Brain microvascular endothelial cell (primary cell): ENCODE measurements around the gene NOSIP.

Experiments
- DNase-seq: peaks from one replicate; pipeline ENCODE4 v3.0.0-alpha.2; 2020
- H3K27ac ChIP-seq: fragments of 250-450 bp; sonication (Bioruptor Pico); 2 replicates; pipeline ENCODE4 v1.5.1; 2020; ENCODE audit warnings: mild to moderate bottlenecking, moderate library complexity
- H3K27me3 ChIP-seq: fragments of 250-450 bp; sonication (Bioruptor Pico); replicated peaks from 2 replicates; pipeline ENCODE4 v1.5.1; 2020; ENCODE audit warnings: mild to moderate bottlenecking
- H3K36me3 ChIP-seq: fragments of 250-450 bp; sonication (Bioruptor Pico); replicated peaks from 2 replicates; pipeline ENCODE4 v1.5.1; 2020; ENCODE audit warnings: mild to moderate bottlenecking
- H3K4me3 ChIP-seq: 2 replicates; pipeline ENCODE4 v1.5.1; 2011; ENCODE audit warnings: low read depth, mild to moderate bottlenecking, control low read depth, low read length, moderate library complexity
- in situ Hi-C: cut with HindIII; loops from 2 replicates; pipeline ENCODE4 v1.10.0; 2017; ENCODE audit warnings: low sequenced_read_pairs, low pct_ligation_motif_present
- TF ChIP-seq, protein P1 (sequence below): IDR thresholded peaks from 2 replicates; pipeline ENCODE4 v1.5.1; 2011; ENCODE audit warnings: low read depth, mild to moderate bottlenecking, moderate library complexity, low read length, control low read depth, inconsistent platforms; ENCODE audit errors: missing control alignments

NOSIP gene

DNA sequence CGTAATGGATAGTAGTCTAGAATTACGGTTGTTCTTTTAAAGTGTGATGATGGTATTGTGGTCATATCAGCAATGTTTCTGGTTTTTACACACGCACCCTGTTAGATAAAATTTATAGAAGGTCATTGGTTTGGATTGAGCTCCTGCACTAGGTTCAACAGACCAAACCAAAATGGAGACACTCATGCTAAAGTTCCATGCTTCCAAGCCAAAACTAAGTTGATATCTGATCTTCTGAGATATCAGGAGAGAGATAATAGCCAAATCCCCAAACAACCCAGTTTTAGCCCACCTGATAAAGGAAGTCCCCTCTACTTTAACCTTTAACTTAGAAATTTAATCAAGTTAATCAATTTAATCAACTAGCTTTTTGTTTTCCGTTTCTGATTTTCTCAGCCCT is 1.2 kb downstream of the NOSIP start:
- Histone ChIP-seq H3K36me3 (peaks cover 17% of the 10 kb centered on the region), H3K27me3 (no peaks in the 10 kb centered on the region), H3K27ac (no peak overlapping the region), H3K4me3 (peak overlapping the region; percentile 91)
- DNase-seq: no peak
- in situ Hi-C loops: no loop called here
- TF ChIP-seq, protein P1, sequence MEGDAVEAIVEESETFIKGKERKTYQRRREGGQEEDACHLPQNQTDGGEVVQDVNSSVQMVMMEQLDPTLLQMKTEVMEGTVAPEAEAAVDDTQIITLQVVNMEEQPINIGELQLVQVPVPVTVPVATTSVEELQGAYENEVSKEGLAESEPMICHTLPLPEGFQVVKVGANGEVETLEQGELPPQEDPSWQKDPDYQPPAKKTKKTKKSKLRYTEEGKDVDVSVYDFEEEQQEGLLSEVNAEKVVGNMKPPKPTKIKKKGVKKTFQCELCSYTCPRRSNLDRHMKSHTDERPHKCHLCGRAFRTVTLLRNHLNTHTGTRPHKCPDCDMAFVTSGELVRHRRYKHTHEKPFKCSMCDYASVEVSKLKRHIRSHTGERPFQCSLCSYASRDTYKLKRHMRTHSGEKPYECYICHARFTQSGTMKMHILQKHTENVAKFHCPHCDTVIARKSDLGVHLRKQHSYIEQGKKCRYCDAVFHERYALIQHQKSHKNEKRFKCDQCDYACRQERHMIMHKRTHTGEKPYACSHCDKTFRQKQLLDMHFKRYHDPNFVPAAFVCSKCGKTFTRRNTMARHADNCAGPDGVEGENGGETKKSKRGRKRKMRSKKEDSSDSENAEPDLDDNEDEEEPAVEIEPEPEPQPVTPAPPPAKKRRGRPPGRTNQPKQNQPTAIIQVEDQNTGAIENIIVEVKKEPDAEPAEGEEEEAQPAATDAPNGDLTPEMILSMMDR: no peak

DNA sequence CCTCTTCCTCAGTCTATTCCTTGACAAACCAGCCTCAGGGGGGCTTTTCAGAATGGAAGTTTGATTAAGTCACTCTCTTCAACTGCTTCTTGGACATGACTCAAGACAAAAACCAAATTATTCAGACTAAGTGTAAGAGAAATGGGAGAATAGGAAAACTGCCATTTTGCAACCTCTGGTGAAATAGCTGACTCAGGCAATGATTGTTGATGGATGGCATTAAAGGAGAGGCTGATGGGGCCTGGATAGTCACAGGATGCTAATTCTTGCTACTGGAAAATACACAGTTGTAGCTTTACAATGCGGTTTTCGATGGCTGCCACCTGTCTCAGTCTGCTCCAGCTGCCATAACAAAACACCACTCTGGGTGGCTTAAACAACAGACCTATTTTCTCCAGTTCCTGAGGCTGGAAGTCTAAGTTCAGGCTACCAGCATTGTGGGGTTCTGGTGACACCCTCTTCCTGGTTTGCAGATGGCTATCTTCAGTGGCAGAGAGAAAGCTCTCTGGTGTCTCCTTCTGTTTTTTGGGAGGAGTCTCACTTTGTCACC is 6.1 kb downstream of the NOSIP start:
- DNase-seq: no peak
- Histone ChIP-seq H3K27me3 (no peaks in the 10 kb centered on the region), H3K27ac (no peak overlapping the region), H3K4me3 (no peak overlapping the region), H3K36me3 (peaks cover 20% of the 10 kb centered on the region)
- TF ChIP-seq, protein P1: no peak
- in situ Hi-C loops: no loop called here

DNA sequence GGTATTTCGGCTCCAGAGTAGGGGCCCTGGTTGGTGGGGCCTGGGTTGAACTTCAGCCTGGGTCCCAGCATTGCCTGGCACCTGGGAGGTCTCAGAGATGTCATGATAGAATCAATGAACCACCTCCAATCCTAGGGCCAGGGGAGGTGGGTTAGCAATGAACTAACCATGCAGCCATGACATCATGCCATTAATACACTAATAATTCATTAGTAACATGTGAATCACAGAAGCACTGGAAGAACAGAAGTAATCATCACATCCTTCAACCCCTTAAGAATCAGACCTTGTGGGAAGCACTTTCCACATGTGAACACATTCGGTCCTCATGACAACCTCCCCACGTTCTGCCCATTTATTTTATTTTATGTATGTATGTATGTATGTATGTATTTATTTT is 6.9 kb downstream of the NOSIP start:
- H3K27me3 ChIP-seq: no peaks in the 10 kb centered on the region
- in situ Hi-C loops: no loop called here
- no peak overlapping the region for H3K27ac ChIP-seq
- no peak for DNase-seq
- no peak overlapping the region for H3K4me3 ChIP-seq
- peaks cover 20% of the 10 kb centered on the region for H3K36me3 ChIP-seq
- TF ChIP-seq, protein P1: no peak

DNA sequence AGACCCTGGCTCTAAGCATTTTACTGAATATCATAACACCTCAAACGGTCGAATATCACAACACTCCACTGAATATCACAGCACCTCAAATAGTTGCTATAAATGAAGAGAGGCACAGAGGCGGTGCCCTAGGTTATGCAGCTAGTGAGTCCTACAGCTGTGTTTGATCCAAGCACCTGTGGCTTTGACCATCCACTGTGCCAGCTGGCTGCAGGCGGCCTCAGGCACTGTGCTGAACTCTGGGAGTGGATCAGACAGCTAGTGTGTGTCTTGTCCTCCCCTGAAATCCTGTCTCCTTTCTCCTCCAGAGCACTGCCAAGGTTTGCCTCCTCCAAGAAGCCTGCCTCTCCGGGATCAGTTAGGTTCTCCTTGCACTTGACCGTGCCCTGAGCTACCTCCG is 7.3 kb downstream of the NOSIP start:
- DNase-seq: no peak
- Histone ChIP-seq H3K27ac (no peak overlapping the region), H3K36me3 (peaks cover 20% of the 10 kb centered on the region), H3K4me3 (no peak overlapping the region), H3K27me3 (no peaks in the 10 kb centered on the region)
- in situ Hi-C loops: no loop called here
- TF ChIP-seq, protein P1: no peak

DNA sequence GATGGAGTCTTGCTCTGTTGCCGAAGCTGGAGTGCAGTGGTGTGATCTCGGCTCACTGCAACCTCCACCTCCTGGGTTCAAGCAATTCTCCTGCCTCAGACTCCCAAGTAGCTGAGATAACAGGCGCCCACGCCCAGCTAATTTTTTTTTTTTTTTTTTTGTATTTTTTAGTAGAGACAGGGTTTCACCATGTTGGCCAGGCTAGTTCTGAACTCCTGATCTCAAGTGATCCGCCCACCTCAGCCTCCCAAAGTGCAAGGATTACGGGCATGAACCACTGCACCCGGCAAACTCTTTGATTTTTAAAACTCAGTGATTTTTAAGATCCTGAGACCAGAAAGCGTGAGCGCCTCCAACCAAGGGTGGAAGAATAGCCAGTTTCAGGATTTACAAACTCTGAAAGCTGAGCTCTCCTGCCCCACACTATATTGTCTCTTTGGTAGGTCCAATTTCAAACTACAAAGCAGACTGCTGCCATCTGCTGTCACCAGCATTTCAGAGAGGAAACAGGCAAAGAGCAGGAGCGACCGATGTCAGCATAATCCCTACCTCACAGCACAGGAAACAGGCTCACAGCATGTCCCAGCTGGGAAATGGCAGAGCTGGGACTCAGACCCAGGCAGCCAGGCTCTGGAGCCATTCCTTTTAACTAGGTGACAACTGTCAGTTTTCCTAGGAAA is 9.2 kb downstream of the NOSIP start:
- in situ Hi-C loops: no loop called here
- Histone ChIP-seq H3K4me3 (no peak overlapping the region), H3K36me3 (peaks cover 17% of the 10 kb centered on the region), H3K27ac (no peak overlapping the region), H3K27me3 (no peaks in the 10 kb centered on the region)
- no peak for DNase-seq
- TF ChIP-seq, protein P1: peak; percentile 10
